Activated naive CD8-positive, alpha-beta T cell treated with anti-CD3 and anti-CD28 coated beads, Interleukin-2, amount 50 U/mL, for 16 hours (primary cell): Measurements from ENCODE around the gene BMP8A.
"Not testable (repeated sequence)": the region's sequence is repeated elsewhere in the genome, so short reads cannot be mapped to it uniquely, and the experiment has no call there.

Experiments used
- DNase-seq: peaks from one replicate; pipeline ENCODE4 v3.0.0-alpha.2; 2020; ENCODE audit warnings: low read depth, low spot score

Gene BMP8A

DNA sequence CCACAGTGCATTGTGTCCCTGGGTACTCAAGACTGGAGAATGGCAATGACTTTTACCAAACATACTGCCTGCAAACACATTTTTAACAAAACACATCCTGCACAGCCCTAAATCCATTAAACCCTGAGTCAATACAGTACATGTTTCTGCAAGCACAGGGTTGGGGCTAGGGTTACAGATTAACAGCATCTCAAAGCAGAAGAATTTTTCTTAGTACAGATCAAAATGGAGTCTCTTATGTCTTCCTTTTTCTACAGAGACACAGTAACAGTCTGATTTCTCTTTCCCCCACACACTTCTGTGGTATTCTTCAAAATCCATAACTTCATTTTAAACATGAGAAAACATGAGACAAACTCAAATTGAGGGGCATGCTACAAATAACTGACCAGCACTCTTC, 13.9 kb downstream of the BMP8A start:
- no peak for DNase-seq

DNA sequence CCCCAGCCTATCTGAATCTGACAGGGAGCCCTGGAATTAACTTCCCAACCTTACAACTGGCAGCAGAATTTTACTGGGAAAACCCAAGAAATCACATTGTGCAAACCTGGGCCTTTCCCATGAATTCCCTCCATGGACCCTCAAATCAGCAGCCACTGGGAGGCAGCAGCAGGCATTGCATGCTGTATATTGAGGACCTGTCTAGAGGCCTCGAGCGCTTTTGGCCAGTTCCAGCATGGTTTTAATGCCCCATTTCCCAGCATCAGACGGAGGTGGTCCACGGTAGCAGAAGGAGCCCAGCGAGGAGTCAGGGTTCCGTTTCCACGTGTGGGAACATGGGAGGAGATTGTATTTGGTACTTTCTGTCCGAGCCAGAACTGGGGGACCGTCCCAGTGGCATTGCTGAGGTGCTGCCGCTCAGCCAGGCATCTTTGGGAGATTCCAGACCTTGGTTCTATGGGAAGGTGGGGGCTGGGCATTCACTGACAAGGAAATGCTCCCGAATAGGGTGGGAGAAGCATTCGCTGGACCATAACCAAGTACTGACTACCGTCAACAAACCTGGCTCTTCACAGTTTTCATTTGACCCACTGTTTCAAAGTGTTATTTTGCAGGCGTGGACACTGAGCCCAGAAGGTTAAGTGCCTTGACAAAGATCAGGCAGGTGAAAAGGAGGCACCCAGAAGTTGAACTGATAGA, 15.9 kb downstream of the BMP8A start:
- DNase-seq, result no peak

- DNase-seq, result no peak
Observed at GRCh38 chr1:39508266-39508665, 16.8 kb downstream of the BMP8A start.

DNA sequence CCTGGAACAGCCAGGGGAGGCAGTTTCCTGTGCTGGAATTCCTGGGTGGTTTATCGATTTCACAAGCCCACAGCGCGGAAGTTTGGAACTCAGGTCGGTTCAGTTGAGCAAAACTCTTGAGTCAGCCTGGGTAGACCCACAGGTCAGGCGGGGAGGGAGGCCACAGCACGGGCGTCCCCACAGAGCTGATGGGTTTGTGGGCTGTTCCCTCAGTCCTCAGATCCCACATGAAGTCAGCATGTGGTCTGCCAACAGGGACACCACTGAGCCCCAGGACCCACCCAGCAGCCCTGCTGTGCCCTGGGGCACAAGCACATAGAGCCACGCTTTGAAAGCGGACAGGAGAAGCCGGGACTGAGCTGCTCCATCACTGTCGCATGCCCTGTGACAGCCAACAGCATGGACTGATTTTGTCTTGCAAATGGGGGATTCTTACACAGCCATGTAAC, 17.4 kb downstream of the BMP8A start:
- DNase-seq, result no peak

DNA sequence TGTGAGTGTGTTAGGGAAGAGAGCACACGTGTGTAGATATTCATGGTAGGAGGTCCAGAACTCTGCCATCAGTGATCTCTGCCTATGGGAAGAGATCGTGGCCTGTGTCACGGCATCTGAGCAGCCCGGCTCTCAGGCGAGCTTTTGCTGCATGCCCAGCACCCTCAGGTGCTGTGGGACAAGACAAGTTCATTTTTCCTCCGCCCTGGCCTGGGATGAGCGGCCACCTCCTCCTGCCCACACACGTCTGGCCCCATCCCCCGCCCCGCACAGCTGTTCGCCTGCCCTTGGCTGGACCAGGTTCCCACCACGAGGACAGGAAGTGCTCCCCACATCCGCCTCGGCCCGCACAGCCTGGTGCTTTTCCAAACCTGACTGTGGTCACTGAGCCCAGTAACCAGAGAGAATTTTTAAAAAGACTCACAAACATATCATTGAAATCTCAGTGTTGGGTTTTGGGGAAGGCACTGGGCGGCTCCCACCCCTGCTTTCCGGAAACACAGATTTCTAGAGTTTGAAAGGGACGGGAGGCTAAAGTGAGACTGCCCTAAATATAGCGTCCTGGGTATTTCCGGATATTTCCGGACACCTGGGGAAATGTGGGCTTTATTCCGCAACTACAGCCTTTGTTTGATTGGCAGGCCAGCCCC, 18.0 kb downstream of the BMP8A start:
- no peak for DNase-seq

- not testable (repeated sequence) for DNase-seq
Observed at GRCh38 chr1:39510570-39511186, 19.2 kb downstream of the BMP8A start.

- DNase-seq, result not testable (repeated sequence)
Observed at GRCh38 chr1:39511477-39511876, 20.0 kb downstream of the BMP8A start.

- not testable (repeated sequence) for DNase-seq
Observed at GRCh38 chr1:39512234-39512847, 20.9 kb downstream of the BMP8A start.

GRCh38 chr1:39514710-39515124, 23.3 kb downstream of the BMP8A start:
- DNase-seq, result not testable (repeated sequence)

DNA sequence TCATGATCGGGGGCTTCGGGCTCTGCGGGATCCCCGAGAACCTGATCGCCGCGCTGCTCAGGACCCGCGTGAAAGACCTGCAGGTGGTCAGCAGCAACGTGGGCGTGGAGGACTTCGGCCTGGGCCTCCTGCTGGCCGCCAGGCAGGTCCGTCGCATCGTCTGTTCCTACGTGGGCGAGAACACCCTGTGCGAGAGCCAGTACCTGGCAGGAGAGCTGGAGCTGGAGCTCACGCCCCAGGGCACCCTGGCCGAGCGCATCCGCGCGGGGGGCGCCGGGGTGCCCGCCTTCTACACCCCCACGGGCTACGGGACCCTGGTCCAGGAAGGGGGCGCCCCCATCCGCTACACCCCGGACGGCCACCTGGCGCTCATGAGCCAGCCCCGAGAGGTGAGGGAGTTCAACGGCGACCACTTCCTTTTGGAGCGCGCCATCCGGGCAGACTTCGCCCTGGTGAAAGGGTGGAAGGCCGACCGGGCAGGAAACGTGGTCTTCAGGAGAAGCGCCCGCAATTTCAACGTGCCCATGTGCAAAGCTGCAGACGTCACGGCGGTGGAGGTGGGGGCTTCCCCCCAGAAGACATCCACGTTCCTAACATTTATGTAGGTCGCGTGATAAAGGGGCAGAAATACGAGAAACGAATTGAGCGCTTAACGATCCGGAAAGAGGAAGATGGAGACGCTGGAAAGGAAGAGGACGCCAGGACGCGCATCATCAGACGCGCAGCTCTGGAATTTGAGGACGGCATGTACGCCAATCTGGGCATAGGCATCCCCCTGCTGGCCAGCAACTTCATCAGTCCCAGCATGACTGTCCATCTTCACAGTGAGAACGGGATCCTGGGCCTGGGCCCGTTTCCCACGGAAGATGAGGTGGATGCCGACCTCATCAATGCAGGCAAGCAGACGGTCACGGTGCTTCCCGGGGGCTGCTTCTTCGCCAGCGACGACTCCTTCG, 24.0 kb downstream of the BMP8A start:
- not testable (repeated sequence) for DNase-seq

DNA sequence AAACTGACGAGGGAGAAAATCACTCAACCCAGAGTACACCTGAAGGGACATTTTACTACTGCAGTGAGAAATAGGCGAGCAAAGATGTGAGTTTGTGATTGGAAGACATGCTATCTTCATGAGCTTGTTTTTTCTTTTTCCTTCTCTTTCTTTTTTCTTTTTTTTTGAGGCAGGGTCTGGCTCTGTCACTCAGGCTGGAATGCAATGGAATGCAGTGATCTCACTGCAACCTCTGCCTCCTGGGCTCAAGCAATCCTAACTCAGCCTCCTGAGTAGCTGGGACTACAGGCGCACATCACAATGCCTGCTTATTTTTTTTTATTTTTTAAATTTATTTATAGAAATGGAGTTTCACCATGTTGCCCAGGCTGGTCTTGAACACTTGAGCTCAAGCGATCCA, 25.4 kb downstream of the BMP8A start:
- not testable (repeated sequence) for DNase-seq

DNA sequence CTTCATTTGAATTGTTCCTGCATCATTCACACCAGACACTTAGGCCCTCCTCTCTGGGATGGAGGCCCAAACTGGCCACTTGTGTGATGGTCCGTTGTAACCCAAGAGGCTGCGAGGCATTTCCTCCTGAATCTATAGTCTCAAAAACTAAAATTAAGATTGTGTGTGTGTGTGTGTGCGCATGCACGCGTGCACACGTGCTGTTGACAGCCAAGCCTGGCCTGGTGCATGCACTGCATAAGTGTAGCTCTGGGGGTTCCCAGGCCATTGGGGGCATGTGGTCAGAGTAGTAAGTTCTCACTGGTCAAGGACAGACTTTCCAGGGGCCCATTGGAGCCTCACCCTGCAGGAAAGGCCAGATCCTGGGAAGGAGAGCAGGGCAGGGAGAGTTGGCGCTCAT, 26.5 kb downstream of the BMP8A start:
- DNase-seq, result not testable (repeated sequence)

DNA sequence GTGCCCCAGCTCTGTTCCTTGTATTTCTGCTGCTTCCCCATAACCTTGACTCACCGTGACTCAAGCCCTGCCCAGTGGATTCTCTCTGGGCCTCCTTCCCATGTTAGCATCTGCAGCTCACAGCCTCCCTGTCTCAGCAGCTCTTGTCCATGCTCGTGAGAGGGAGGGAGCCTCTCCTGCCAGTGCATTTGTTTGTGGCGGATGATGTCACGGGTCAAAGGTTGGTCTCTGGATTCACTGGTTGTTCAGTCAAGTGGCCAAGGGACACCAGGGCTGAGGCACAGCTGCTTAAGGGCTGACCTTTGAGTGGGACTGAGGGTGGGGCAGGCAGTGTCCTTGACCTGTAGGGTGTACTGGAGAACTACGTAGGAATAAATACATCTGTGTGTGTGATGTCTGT, 27.9 kb downstream of the BMP8A start:
- not testable (repeated sequence) for DNase-seq

GRCh38 chr1:39522221-39522620, 30.8 kb downstream of the BMP8A start:
- not testable (repeated sequence) for DNase-seq

DNA sequence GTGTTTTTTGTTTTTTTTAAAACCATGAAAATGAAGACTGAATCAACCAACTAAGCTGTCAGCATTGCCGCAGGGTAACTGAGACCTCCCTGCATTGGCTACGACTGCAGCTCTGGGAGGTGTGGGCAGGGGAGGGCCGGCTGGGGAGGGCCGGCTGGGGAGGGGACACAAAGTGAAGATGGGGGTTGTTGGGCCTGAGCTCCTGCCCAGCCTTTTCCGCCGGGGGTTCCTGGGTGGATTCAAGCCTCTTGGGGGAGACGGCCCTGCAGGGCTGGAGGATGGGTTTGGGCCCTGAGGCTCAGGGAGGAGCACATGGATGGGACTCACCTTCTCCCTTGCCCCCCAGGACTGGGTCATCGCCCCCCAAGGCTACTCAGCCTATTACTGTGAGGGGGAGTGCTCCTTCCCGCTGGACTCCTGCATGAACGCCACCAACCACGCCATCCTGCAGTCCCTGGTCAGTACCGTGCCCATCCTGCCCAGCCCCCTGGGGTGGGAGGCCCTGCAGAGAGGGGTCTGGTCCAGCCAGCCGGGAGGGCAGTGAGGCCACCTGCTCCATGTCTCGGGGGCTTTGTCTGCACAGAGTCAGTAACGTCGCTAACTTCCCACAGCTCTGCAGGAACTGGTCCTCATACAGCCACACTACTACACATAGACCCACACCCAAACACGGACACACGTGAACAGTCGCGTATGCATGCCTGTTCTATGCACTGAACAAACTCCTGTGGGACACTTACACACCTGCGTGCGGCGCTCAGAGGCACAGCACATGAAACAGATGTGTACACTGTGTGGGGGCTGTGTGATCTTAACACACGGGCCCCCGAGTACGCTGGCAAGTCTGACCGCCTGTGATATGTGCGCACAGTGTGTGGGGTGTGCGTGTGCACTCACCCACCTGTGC, 31.5 kb downstream of the BMP8A start:
- DNase-seq, result no peak

DNA sequence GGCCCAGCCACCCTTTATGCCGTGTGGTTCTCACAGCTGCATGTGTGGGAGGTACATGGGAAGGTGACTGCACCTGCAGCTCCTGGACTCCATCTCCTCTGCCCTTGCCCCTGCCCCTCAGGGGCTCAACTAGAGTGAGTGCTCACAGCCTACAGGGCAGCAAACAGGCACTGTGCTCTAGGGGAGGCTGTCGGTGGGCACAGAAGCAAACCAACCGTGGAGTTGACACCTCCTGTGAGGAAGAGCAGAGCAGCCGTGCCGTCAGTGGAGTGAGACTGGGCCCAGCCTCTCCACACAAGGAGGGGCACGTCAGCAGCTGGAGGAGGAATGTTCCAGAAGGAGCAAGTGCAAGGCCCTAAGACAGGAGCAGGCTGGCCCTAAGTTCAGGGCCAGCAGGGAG, 32.7 kb downstream of the BMP8A start:
- DNase-seq, result no peak

DNA sequence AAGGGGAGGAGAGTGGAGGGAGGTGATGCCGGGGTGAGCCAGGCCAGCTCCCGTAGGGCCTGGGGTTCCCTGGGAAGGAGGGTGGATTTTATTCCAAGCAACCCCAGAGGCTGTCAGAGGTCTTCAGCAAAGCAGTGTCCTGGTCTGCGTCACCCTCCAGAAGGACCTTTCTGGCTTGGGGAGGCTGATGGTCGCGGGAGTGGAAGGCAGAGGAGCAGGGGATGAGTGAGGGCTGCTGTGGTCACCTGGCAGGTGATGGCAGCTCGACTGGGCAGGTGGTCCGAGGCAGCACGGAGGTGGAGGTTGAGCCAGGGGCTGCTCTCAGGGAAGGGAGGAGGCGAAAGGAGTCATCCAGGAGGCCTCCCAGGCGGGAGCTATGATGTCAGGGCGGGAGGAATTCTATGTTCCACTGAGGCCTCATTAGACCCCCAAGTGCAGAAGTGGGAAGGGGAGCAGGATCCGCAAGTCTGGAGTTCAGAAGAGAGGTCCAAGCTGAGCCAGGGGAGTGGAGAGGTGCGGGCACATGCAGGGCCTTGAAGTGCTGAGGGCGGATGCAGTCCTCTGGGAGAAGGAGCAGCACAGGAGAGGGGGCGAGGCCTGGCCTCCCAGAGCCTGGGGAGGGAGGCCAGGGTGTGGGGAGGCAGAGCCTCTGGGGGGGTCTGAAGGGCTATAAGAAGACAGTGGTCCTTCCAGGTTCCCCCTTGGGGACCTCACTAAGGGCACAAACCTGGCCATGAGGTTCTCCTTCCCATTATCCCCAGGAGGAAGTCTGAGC, 33.3 kb downstream of the BMP8A start:
- no peak for DNase-seq

DNA sequence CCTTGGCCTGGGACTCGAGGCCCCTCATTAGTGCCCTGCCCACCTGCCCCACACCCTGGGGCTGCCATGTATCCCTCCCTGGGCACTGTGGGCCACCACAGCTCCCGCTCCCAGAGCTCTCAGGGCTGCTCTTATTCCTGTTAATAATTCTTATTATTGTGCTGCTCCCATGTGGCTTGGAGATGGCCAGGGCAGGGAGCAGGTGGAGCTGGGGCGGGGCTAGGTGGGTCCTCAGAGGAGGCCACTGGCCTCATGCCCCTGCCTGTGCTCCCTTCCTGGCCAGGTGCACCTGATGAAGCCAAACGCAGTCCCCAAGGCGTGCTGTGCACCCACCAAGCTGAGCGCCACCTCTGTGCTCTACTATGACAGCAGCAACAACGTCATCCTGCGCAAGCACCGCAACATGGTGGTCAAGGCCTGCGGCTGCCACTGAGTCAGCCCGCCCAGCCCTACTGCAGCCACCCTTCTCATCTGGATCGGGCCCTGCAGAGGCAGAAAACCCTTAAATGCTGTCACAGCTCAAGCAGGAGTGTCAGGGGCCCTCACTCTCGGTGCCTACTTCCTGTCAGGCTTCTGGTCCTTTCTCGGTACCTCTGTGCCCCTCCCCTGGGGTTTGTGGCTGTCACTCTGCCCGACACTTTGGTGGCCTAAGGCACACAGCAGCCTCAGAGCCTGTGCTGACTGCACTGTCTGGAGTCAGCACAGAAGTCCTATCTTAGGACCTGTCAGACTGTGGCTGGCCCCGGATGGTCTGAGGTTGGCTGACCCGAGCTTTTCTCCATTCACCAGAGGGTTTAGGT, 34.1 kb downstream of the BMP8A start:
- no peak for DNase-seq
